Measurements from ENCODE around the gene NRG3. TPM values are rescaled to one million over a fixed set of nuclear protein-coding genes. Genes with fewer than 3 reads are reported as not detected.

The NRG3 gene
- total RNA-seq, 1 experiment from 2014 or later: 0.08 TPM

GRCh38 chr10:82576093-82576492 lies 701.1 kb downstream of the NRG3 start:
- Histone ChIP-seq H3K27me3 (ENCODE audit: control insufficient read depth, insufficient read depth, low read length) (no peaks in the 10 kb centered on the region), H3K4me1 (ENCODE audit: control insufficient read depth, insufficient read depth, low read length) (no peaks in the 10 kb centered on the region), H3K27ac (ENCODE audit: low read length) (no peak overlapping the region), H3K4me3 (ENCODE audit: low read depth in 2 of 2, low read length in 2 of 2) (no peak overlapping the region), H3K36me3 (ENCODE audit: control insufficient read depth, insufficient read depth, low read length) (no peaks in the 10 kb centered on the region), H3K9me3 (ENCODE audit: control insufficient read depth, insufficient read depth, low read depth, low read length) (no peaks in the 10 kb centered on the region)
- intact Hi-C loops (cut with micrococcal nuclease; ENCODE audit: unreplicated experiment) (no loop called here), in situ Hi-C loops (cut with HindIII; ENCODE audit: low pct_unique_long_range_greater_than_20kb, low sequenced_read_pairs) (no loop called here)
- ChIA-PET POLR2A (no interaction called here), CTCF (no interaction called here)
- no peak for DNase-seq (ENCODE audit: low read depth, low spot score)
- no TSS peak for BruUV-seq (replicated peaks)
- TF ChIP-seq, protein P1, sequence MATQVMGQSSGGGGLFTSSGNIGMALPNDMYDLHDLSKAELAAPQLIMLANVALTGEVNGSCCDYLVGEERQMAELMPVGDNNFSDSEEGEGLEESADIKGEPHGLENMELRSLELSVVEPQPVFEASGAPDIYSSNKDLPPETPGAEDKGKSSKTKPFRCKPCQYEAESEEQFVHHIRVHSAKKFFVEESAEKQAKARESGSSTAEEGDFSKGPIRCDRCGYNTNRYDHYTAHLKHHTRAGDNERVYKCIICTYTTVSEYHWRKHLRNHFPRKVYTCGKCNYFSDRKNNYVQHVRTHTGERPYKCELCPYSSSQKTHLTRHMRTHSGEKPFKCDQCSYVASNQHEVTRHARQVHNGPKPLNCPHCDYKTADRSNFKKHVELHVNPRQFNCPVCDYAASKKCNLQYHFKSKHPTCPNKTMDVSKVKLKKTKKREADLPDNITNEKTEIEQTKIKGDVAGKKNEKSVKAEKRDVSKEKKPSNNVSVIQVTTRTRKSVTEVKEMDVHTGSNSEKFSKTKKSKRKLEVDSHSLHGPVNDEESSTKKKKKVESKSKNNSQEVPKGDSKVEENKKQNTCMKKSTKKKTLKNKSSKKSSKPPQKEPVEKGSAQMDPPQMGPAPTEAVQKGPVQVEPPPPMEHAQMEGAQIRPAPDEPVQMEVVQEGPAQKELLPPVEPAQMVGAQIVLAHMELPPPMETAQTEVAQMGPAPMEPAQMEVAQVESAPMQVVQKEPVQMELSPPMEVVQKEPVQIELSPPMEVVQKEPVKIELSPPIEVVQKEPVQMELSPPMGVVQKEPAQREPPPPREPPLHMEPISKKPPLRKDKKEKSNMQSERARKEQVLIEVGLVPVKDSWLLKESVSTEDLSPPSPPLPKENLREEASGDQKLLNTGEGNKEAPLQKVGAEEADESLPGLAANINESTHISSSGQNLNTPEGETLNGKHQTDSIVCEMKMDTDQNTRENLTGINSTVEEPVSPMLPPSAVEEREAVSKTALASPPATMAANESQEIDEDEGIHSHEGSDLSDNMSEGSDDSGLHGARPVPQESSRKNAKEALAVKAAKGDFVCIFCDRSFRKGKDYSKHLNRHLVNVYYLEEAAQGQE (IDR thresholded peaks at IDR 0.05; ENCODE audit: insufficient read depth in 1 of 2, low read depth in 2 of 2, low read length in 1 of 2): no peak
- TF ChIP-seq, protein P2, sequence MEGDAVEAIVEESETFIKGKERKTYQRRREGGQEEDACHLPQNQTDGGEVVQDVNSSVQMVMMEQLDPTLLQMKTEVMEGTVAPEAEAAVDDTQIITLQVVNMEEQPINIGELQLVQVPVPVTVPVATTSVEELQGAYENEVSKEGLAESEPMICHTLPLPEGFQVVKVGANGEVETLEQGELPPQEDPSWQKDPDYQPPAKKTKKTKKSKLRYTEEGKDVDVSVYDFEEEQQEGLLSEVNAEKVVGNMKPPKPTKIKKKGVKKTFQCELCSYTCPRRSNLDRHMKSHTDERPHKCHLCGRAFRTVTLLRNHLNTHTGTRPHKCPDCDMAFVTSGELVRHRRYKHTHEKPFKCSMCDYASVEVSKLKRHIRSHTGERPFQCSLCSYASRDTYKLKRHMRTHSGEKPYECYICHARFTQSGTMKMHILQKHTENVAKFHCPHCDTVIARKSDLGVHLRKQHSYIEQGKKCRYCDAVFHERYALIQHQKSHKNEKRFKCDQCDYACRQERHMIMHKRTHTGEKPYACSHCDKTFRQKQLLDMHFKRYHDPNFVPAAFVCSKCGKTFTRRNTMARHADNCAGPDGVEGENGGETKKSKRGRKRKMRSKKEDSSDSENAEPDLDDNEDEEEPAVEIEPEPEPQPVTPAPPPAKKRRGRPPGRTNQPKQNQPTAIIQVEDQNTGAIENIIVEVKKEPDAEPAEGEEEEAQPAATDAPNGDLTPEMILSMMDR (IDR thresholded peaks at IDR 0.05): no peak
- TF ChIP-seq SIN3A (IDR thresholded peaks at IDR 0.05; ENCODE audit: borderline replicate concordance, insufficient read depth, low read depth, low read length) (no peak), TCF7L2 (IDR thresholded peaks at IDR 0.05; ENCODE audit: low read depth, low read length) (no peak), POLR2AphosphoS5 (IDR thresholded peaks at IDR 0.05; ENCODE audit: low read depth, low read length) (no peak)
- ATAC-seq: no peak

- ChIA-PET POLR2A (no interaction called here), CTCF (no interaction called here)
- H3K4me1 ChIP-seq (ENCODE audit: control insufficient read depth, insufficient read depth, low read length): no peaks in the 10 kb centered on the region
- in situ Hi-C loops (cut with HindIII; ENCODE audit: low pct_unique_long_range_greater_than_20kb, low sequenced_read_pairs): no loop called here
- H3K9me3 ChIP-seq (ENCODE audit: control insufficient read depth, insufficient read depth, low read depth, low read length): no peaks in the 10 kb centered on the region
- no TSS peak for BruUV-seq (replicated peaks)
- intact Hi-C loops (cut with micrococcal nuclease; ENCODE audit: unreplicated experiment): no loop called here
- no peaks in the 10 kb centered on the region for H3K36me3 ChIP-seq (ENCODE audit: control insufficient read depth, insufficient read depth, low read length)
- TF ChIP-seq TCF7L2 (IDR thresholded peaks at IDR 0.05; ENCODE audit: low read depth, low read length) (no peak), SIN3A (IDR thresholded peaks at IDR 0.05; ENCODE audit: borderline replicate concordance, insufficient read depth, low read depth, low read length) (no peak), POLR2AphosphoS5 (IDR thresholded peaks at IDR 0.05; ENCODE audit: low read depth, low read length) (no peak)
- TF ChIP-seq, protein P1 (IDR thresholded peaks at IDR 0.05; ENCODE audit: insufficient read depth in 1 of 2, low read depth in 2 of 2, low read length in 1 of 2): no peak
- TF ChIP-seq, protein P2 (IDR thresholded peaks at IDR 0.05): no peak
- H3K27ac ChIP-seq (ENCODE audit: low read length): no peak overlapping the region
- ATAC-seq (no peak), DNase-seq (ENCODE audit: low read depth, low spot score) (no peak)
- H3K4me3 ChIP-seq (ENCODE audit: low read depth in 2 of 2, low read length in 2 of 2): no peak overlapping the region
- H3K27me3 ChIP-seq (ENCODE audit: control insufficient read depth, insufficient read depth, low read length): no peaks in the 10 kb centered on the region
These were observed 706.9 kb downstream of the NRG3 start for GRCh38 chr10:82581940-82582339.

Measured in Panc1 (cell line).